ENCODE measurements around the gene ZNF530.

- TF ChIP-seq CTCF (conservative IDR thresholded peaks at IDR 0.05) (no peak), ZFX (IDR thresholded peaks at IDR 0.05) (no peak)
These were observed 12.2 kb upstream of the ZNF530 start for GRCh38 chr19:57587529-57587928.
